GM12891 (cell line): ENCODE measurements around the gene OTOF.

Experiments used
- POLR2A ChIP-seq: IDR thresholded peaks from 2 replicates; pipeline ENCODE4 v1.6.1; 2011; ENCODE audit warnings: low read depth, low read length, control low read depth
- POLR2AphosphoS5 ChIP-seq: IDR thresholded peaks from 2 replicates; pipeline ENCODE4 v1.6.1; 2011; ENCODE audit warnings: low read depth, low read length, control low read depth
- SPI1 ChIP-seq: IDR thresholded peaks from 2 replicates; pipeline ENCODE4 v1.6.1; 2011; ENCODE audit warnings: low read depth, low read length, control low read depth
- TAF1 ChIP-seq: IDR thresholded peaks from 2 replicates; pipeline ENCODE4 v1.6.1; 2011; ENCODE audit warnings: low read depth, low read length, control low read depth

DNA sequence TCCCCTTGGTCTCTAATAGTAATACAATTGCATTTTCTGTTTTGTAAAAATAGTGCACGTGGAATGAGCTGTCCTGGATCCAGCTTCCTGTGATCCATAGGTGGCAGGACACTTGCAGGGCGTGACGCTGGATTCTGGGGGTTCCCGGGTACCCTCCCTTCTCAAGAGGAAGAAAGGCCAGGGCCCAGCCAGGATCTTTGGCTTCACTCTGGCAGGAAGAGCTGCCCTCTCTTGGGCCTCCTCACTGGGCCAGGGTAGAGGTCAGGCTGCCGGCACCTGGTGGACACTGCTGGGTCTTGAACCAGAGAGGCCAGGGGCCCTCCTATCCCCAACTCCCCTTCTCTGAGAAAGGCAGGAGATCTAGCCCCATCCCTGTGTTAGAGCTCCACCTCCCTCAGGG is 37.8 kb upstream of the OTOF start:
- no peak for TF ChIP-seq TAF1
- no peak for TF ChIP-seq POLR2A
- TF ChIP-seq POLR2AphosphoS5: no peak
- no peak for TF ChIP-seq SPI1
